Ishikawa (cell line): ENCODE results near the gene WDR59.

ENCODE experiments used
- CEBPB ChIP-seq: IDR thresholded peaks from 2 replicates; pipeline ENCODE4 v1.6.1; 2012
- CREB1 ChIP-seq: IDR thresholded peaks from 2 replicates; pipeline ENCODE4 v1.6.1; 2012; ENCODE audit warnings: low read depth
- EGR1 ChIP-seq: IDR thresholded peaks from 2 replicates; pipeline ENCODE4 v1.6.1; 2012
- EP300 ChIP-seq: IDR thresholded peaks from 2 replicates; pipeline ENCODE4 v1.6.1; 2012; ENCODE audit warnings: borderline replicate concordance
- FOXM1 ChIP-seq: IDR thresholded peaks from 2 replicates; pipeline ENCODE4 v1.6.1; 2012; ENCODE audit warnings: low read depth, borderline replicate concordance
- NFIC ChIP-seq: IDR thresholded peaks from 2 replicates; pipeline ENCODE4 v1.6.1; 2012
- RAD21 ChIP-seq: IDR thresholded peaks from 2 replicates; pipeline ENCODE4 v1.6.1; 2012; ENCODE audit warnings: low read depth
- TAF1 ChIP-seq: IDR thresholded peaks from 2 replicates; pipeline ENCODE4 v1.6.1; 2012; ENCODE audit warnings: low read depth, mild to moderate bottlenecking
- TCF12 ChIP-seq: IDR thresholded peaks from 2 replicates; pipeline ENCODE4 v1.6.1; 2012; ENCODE audit warnings: low read depth
- TEAD4 ChIP-seq: IDR thresholded peaks from 2 replicates; pipeline ENCODE4 v1.6.1; 2012
- YY1 ChIP-seq: IDR thresholded peaks from 2 replicates; pipeline ENCODE4 v1.6.1; 2012; ENCODE audit warnings: low read depth
- ZBTB7A ChIP-seq: IDR thresholded peaks from 2 replicates; pipeline ENCODE4 v1.6.1; 2012; ENCODE audit warnings: low read depth
- TF ChIP-seq, protein P1 (sequence below): IDR thresholded peaks from 2 replicates; pipeline ENCODE4 v1.6.1; 2012
- TF ChIP-seq, protein P2 (sequence below): IDR thresholded peaks from 2 replicates; pipeline ENCODE4 v1.6.1; 2012; ENCODE audit warnings: low read depth, mild to moderate bottlenecking
- TF ChIP-seq, protein P3 (sequence below): IDR thresholded peaks from 2 replicates; pipeline ENCODE4 v1.6.1; 2012

The WDR59 gene

GRCh38 chr16:74939688-74940087, 45.2 kb downstream of the WDR59 start:
- TF ChIP-seq CEBPB: 0 out of 2 replicates have a peak, but pooled peaks have one; percentile 17
- TF ChIP-seq ZBTB7A: no peak

DNA sequence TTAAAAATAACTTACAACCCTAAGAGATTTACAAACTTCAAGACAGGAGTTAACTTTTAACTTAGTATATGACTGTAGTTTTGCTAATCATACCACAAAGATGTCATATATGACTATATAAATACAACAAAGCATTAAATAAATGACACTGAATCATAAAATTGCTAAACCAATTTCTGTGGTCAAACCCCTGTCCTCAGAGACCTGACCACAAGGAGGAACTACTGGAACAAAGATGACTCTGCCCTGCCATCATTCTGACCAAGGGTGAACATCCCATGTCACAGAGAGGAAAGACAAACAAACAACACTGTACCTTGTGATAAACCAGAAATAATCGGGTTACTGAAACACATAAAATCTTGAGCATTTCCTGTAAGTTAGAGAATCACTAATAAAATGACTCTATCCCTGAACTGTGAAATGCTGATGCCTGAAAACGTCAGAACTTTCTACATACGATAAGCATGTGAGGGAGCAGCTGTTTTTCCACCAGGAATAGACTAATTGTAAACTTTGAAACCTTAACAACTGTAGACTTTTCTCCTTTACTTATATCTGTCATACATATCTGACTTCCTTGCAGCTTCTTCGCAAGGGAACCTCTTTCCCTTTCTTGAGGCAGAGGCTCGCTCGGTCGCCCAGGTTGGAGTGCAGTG, 47.9 kb downstream of the WDR59 start:
- TF ChIP-seq, protein P1, sequence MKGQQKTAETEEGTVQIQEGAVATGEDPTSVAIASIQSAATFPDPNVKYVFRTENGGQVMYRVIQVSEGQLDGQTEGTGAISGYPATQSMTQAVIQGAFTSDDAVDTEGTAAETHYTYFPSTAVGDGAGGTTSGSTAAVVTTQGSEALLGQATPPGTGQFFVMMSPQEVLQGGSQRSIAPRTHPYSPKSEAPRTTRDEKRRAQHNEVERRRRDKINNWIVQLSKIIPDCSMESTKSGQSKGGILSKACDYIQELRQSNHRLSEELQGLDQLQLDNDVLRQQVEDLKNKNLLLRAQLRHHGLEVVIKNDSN: no peak
- no peak for TF ChIP-seq TAF1

- TF ChIP-seq ZBTB7A: no peak
- TF ChIP-seq TEAD4: no peak
- no peak for TF ChIP-seq TCF12
- no peak for TF ChIP-seq TAF1
- TF ChIP-seq EGR1: no peak
- no peak for TF ChIP-seq NFIC
- TF ChIP-seq, protein P1: no peak
Measured at GRCh38 chr16:74931445-74931844, 53.5 kb downstream of the WDR59 start.

DNA sequence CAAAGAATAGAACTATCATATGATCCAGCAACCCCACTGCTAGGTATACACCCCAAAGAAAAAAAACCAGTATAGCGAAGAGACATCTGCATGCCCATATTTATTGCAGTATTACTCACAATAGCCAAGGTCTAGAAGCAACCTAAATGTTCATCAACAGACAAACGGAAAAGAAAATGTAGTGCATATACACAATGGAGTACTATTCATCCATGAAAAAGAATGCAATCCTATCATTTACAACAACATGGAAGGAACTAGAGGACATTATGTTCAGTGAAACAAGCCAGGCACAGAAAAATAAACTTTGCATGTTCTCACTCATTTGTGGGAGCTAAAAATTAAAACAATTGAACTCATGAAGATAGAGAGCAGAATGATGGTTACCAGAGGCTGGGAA, 55.3 kb downstream of the WDR59 start:
- TF ChIP-seq TCF12: no peak
- TF ChIP-seq NFIC: no peak
- TF ChIP-seq EP300: no peak
- no peak for TF ChIP-seq ZBTB7A
- no peak for TF ChIP-seq CEBPB
- TF ChIP-seq, protein P2, sequence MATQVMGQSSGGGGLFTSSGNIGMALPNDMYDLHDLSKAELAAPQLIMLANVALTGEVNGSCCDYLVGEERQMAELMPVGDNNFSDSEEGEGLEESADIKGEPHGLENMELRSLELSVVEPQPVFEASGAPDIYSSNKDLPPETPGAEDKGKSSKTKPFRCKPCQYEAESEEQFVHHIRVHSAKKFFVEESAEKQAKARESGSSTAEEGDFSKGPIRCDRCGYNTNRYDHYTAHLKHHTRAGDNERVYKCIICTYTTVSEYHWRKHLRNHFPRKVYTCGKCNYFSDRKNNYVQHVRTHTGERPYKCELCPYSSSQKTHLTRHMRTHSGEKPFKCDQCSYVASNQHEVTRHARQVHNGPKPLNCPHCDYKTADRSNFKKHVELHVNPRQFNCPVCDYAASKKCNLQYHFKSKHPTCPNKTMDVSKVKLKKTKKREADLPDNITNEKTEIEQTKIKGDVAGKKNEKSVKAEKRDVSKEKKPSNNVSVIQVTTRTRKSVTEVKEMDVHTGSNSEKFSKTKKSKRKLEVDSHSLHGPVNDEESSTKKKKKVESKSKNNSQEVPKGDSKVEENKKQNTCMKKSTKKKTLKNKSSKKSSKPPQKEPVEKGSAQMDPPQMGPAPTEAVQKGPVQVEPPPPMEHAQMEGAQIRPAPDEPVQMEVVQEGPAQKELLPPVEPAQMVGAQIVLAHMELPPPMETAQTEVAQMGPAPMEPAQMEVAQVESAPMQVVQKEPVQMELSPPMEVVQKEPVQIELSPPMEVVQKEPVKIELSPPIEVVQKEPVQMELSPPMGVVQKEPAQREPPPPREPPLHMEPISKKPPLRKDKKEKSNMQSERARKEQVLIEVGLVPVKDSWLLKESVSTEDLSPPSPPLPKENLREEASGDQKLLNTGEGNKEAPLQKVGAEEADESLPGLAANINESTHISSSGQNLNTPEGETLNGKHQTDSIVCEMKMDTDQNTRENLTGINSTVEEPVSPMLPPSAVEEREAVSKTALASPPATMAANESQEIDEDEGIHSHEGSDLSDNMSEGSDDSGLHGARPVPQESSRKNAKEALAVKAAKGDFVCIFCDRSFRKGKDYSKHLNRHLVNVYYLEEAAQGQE: no peak
- TF ChIP-seq FOXM1: no peak
- TF ChIP-seq, protein P3, sequence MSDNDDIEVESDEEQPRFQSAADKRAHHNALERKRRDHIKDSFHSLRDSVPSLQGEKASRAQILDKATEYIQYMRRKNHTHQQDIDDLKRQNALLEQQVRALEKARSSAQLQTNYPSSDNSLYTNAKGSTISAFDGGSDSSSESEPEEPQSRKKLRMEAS: no peak
- TF ChIP-seq TEAD4: no peak
- TF ChIP-seq YY1: no peak
- TF ChIP-seq RAD21: no peak
- no peak for TF ChIP-seq CREB1
- no peak for TF ChIP-seq EGR1
- TF ChIP-seq, protein P1: no peak
- TF ChIP-seq TAF1: no peak

GRCh38 chr16:74926805-74927204, 58.1 kb downstream of the WDR59 start:
- TF ChIP-seq, protein P2: no peak
- TF ChIP-seq FOXM1: no peak
- no peak for TF ChIP-seq NFIC
- TF ChIP-seq CEBPB: no peak
- TF ChIP-seq, protein P3: no peak
- no peak for TF ChIP-seq TCF12
- no peak for TF ChIP-seq RAD21
- TF ChIP-seq TEAD4: no peak
- no peak for TF ChIP-seq YY1
- TF ChIP-seq, protein P1: no peak
- no peak for TF ChIP-seq EGR1
- TF ChIP-seq EP300: no peak
- TF ChIP-seq ZBTB7A: no peak
- no peak for TF ChIP-seq TAF1
- TF ChIP-seq CREB1: no peak
